Central memory CD8-positive, alpha-beta T cell (primary cell): ENCODE measurements around the gene SNAP29.

ENCODE experiments used
- ATAC-seq: fragments of 150-1000 bp; cut with Tn5 transposase; replicated peaks from 2 replicates; pipeline ENCODE4 v1.10.0; 2022; ENCODE audit warnings: mild to moderate bottlenecking, moderate FRiP score, moderate number of reproducible peaks; ENCODE audit not compliant: poor library complexity, severe bottlenecking; ENCODE audit errors: extremely low read depth
- DNase-seq, 2 donors: peaks; one replicate each; pipeline ENCODE4 v3.0.0; 2021; ENCODE audit warnings: low spot score in 2 of 2
- H3K27ac Mint-ChIP-seq: one replicate; pipeline ENCODE4 v1.8.0; 2022; ENCODE audit warnings: low read depth, mild to moderate bottlenecking, moderate library complexity, mixed read lengths
- H3K27me3 Mint-ChIP-seq: one replicate; pipeline ENCODE4 v1.8.0; 2022; ENCODE audit warnings: mixed read lengths
- H3K36me3 Mint-ChIP-seq: one replicate; pipeline ENCODE4 v1.8.0; 2022; ENCODE audit warnings: mild to moderate bottlenecking, moderate library complexity, mixed read lengths; ENCODE audit not compliant: insufficient read depth
- H3K4me1 Mint-ChIP-seq: one replicate; pipeline ENCODE4 v1.8.0; 2022; ENCODE audit warnings: mixed read lengths
- H3K4me3 Mint-ChIP-seq: one replicate; pipeline ENCODE4 v1.8.0; 2022; ENCODE audit warnings: mild to moderate bottlenecking, moderate library complexity, mixed read lengths
- H3K9me3 Mint-ChIP-seq: one replicate; pipeline ENCODE4 v1.8.0; 2022; ENCODE audit warnings: mixed read lengths

The SNAP29 gene

DNA sequence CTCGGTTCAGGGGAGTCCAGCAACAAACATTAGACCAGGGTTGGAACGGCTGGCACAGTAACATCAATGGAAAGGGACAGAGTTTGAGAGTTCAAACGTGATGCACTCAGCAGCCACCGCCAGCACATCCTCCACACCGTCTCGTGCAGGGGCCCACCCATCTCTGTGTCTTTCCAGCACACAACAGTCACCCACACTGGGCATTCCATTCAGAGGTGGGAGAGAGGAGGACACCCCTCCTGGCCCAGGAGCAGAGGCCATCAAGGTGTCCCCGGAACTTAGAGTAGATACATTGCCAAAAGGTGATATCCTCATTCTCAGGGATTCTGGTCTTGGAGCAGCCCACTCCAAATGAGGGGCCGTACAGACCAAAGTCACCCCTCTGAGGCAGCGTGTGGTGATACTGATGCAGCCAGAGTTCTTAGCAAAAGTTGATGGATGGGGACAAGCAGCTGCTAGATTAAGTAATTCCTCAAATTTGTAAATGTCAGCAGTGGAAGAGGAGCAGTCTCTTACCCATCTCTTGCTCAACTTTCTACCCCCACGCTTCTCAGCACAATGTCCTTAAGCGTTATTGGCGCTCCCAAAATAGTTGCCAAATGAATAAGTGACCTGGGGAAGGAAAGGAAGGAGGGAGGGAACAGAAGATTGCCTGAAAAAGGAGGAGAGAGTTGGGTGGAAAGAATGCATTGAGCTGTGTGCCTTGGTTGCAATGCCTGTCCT is 5.5 kb downstream of the SNAP29 start:
- Mint-ChIP-seq H3K9me3 (no peaks in the 10 kb centered on the region), H3K4me1 (peaks cover 57% of the 10 kb centered on the region), H3K36me3 (peaks cover 8% of the 10 kb centered on the region), H3K4me3 (no peak overlapping the region), H3K27me3 (no peaks in the 10 kb centered on the region), H3K27ac (no peak overlapping the region)
- no peak for ATAC-seq
- DNase-seq, result no peak

DNA sequence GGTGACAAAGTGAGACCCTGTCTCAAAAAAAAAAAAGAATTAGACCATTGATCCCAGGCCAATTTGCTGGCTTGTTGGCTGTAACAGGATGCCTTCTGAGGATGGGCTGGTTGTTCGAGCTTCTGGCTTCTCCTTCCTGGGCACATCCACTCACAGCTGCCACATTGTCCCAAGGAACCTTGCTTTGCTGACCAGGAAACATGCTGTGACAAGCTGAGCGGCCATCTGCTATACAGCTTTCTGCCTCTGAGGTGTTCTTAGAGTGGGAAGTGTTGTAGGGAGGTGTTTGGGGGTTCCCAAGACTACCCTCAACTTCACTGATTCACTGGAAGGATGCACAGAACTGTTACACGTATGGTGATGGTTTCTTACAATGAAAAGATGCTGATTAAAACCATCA is 6.5 kb downstream of the SNAP29 start:
- Mint-ChIP-seq H3K27ac (no peak overlapping the region), H3K9me3 (no peaks in the 10 kb centered on the region), H3K4me1 (peaks cover 50% of the 10 kb centered on the region), H3K36me3 (peaks cover 11% of the 10 kb centered on the region), H3K4me3 (no peak overlapping the region), H3K27me3 (no peaks in the 10 kb centered on the region)
- DNase-seq (no peak), ATAC-seq (no peak)

DNA sequence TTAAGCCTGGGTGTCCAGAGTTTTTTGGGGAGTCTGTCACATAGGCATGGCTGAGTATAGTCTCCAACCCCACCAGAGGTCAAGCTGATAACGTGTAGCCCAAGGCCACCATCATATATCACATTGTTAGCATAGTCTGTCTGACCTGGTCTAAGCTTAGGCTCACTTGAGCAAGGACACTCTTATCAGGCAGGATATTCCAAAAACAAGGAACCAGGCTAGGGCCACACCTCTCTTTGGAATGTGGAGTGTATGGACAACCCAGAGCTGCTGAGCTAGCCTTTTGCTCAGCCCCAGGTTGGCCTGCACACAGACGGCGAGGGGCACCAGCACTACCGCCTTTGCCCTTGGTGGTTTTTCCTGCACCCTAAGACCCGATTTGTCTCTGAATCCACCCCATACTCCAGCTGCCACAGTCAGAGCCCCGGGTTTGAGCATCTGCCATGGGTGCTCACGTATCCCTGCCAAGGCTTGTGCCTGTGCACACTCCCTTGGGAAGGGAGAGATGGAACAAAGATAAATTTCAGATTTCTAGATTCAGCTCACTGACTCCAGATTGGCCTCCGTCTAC is 7.2 kb downstream of the SNAP29 start:
- Mint-ChIP-seq H3K9me3 (no peaks in the 10 kb centered on the region), H3K36me3 (peaks cover 17% of the 10 kb centered on the region), H3K4me1 (peaks cover 46% of the 10 kb centered on the region), H3K27me3 (no peaks in the 10 kb centered on the region), H3K4me3 (no peak overlapping the region), H3K27ac (no peak overlapping the region)
- no peak for ATAC-seq
- no peak for DNase-seq

DNA sequence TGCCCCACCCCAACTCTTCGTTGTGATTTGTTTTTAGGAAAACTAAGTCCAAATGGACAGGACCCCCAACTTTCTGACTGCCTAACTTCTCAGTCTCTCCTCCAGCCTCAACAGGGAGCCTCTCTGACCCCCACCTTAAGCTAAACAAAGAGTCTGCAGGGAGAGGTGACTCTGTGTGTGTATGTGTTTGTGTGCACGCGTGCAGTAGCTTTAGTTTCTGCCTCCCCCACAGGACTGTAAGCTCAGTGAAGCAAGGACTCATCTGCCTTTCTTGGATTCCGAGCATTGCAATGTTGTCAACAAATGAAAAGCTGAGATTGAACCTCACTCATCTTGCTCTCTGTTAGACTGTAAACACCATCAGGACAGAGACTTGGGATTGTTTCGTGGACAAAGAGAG is 7.9 kb downstream of the SNAP29 start:
- Mint-ChIP-seq H3K4me1 (peaks cover 44% of the 10 kb centered on the region), H3K4me3 (no peak overlapping the region), H3K9me3 (no peaks in the 10 kb centered on the region), H3K27ac (no peak overlapping the region), H3K36me3 (peaks cover 20% of the 10 kb centered on the region), H3K27me3 (no peaks in the 10 kb centered on the region)
- DNase-seq, result no peak
- ATAC-seq, result no peak

- no peak overlapping the region for H3K4me3 Mint-ChIP-seq
- DNase-seq (no peak), ATAC-seq (no peak)
- peaks cover 37% of the 10 kb centered on the region for H3K4me1 Mint-ChIP-seq
- H3K27ac Mint-ChIP-seq, result no peak overlapping the region
- H3K36me3 Mint-ChIP-seq, result peaks cover 26% of the 10 kb centered on the region
- H3K9me3 Mint-ChIP-seq, result no peaks in the 10 kb centered on the region
- no peaks in the 10 kb centered on the region for H3K27me3 Mint-ChIP-seq
Observed at GRCh38 chr22:20867179-20868024, 8.6 kb downstream of the SNAP29 start.

DNA sequence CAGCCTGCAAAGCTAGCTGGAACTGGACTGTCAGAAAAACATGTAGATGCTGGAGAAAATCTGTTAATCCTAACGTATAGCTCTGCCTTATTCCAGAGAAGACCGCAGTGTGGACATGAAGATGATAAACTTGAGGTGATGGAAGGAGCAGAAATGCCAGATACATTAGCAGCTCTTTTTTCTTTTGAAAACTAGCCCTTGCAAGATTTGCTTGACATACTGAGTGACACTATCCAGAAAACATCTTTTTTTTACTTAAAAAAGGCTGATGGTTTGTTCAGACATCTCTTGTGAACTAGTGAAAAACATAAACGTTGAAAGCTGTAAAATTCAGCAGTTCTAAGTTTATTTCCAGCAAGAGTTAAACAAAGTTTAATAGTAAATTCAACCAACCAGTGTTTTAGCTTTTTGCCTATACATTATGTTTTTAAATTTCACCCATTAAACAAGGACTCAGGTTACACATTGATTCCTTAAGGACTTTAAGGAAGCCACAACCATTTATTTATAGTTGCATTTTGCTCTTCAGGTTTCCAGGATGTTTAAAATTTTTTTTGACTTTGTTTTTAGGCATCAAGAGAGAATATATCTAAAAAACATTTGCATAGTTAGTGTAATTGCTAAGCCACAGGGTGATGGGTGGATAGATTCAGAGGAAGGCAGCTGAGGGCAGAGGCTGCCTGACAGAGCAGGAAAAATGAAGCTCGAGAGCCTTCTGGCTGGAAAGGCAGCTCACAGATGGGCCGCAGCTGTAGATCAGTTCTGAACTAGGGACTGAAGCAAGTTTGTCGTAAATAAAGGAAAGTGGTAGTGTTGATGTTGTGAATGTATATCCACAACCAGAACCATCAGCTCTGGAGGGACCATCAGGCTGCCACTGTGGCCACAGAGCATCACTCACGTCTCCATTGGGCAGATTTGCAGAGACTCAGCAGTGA is 9.5 kb downstream of the SNAP29 start:
- no peaks in the 10 kb centered on the region for H3K9me3 Mint-ChIP-seq
- H3K27ac Mint-ChIP-seq, result no peak overlapping the region
- peaks cover 29% of the 10 kb centered on the region for H3K4me1 Mint-ChIP-seq
- H3K36me3 Mint-ChIP-seq, result peaks cover 29% of the 10 kb centered on the region
- ATAC-seq, result no peak
- no peaks in the 10 kb centered on the region for H3K27me3 Mint-ChIP-seq
- no peak overlapping the region for H3K4me3 Mint-ChIP-seq
- DNase-seq, result no peak

GRCh38 chr22:20869234-20869633 is 10.4 kb downstream of the SNAP29 start:
- no peaks in the 10 kb centered on the region for H3K27me3 Mint-ChIP-seq
- no peak overlapping the region for H3K27ac Mint-ChIP-seq
- DNase-seq (no peak), ATAC-seq (no peak)
- peaks cover 32% of the 10 kb centered on the region for H3K36me3 Mint-ChIP-seq
- H3K4me1 Mint-ChIP-seq, result peaks cover 21% of the 10 kb centered on the region
- H3K4me3 Mint-ChIP-seq, result no peak overlapping the region
- no peaks in the 10 kb centered on the region for H3K9me3 Mint-ChIP-seq

DNA sequence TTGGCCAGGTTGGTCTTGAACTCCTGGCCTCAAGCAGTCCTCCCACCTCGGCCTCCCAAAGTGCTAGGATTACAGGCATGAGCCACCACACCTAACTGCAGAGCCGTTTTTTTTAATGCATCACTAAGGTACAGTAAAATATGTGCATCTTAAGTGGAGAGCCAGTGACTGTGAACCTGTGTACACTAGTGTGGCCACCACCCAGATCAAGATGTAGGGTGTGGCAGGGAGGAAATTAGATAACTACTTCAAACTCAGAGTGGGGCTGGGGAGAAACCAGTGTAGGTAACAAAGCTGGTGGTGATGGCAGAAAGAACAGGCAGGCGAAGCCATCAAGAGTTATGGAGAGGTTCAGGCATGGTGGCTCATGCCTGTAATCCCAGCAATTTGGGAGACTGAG is 14.4 kb downstream of the SNAP29 start:
- ATAC-seq, result no peak
- Mint-ChIP-seq H3K4me1 (peaks cover 5% of the 10 kb centered on the region), H3K4me3 (no peak overlapping the region), H3K9me3 (no peaks in the 10 kb centered on the region), H3K36me3 (peaks cover 42% of the 10 kb centered on the region), H3K27ac (no peak overlapping the region), H3K27me3 (no peaks in the 10 kb centered on the region)
- DNase-seq, result no peak

- Mint-ChIP-seq H3K4me3 (no peak overlapping the region), H3K4me1 (peaks cover 6% of the 10 kb centered on the region), H3K9me3 (no peaks in the 10 kb centered on the region), H3K27ac (no peak overlapping the region), H3K36me3 (peaks cover 43% of the 10 kb centered on the region), H3K27me3 (no peaks in the 10 kb centered on the region)
- ATAC-seq, result no peak
- no peak for DNase-seq
Observed at GRCh38 chr22:20875296-20875695, 16.5 kb downstream of the SNAP29 start.

DNA sequence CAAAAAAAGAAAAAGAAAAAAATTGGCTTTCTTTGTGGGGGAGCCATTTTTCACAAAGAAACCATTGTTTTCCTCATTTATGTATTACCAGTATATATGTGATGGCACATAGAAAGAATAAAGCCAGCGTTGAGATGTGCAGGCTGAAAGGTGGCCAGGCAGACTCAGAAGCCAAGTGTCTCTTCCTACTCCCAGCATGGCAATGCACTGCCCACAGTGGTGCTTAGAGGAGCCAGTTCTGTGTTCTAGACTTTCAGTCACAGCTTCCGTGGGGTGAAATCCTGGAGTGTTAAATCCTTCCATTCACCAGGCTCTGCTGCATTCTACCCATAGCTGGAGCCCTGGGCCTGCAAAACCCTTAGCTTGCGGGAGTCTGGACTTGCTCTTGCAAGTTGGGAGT is 18.9 kb downstream of the SNAP29 start:
- peaks cover 37% of the 10 kb centered on the region for H3K36me3 Mint-ChIP-seq

DNA sequence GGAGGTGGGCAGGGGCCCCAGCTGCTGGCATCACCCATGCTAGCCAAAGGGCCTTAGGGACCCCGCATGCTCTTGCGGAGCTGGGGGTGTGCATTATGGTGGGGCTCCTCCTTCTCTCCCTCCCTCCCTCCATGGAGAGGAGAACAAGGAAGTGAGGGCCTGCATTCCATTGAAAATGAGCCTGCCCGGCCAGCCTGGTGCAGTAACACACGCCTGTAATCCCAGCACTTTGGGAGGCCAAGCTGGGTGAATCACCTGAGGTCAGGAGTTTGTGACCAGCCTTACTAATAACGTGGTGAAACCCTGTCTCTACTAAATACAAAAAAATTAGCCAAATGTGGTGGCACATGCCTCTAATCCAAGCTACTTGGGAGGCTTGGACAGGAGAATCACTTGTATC is 22.4 kb downstream of the SNAP29 start:
- peaks cover 6% of the 10 kb centered on the region for H3K4me1 Mint-ChIP-seq
- H3K4me3 Mint-ChIP-seq, result no peak overlapping the region
- ATAC-seq (no peak), DNase-seq (no peak)
- H3K27ac Mint-ChIP-seq, result no peak overlapping the region
- H3K27me3 Mint-ChIP-seq, result no peaks in the 10 kb centered on the region
- H3K9me3 Mint-ChIP-seq, result no peaks in the 10 kb centered on the region
- H3K36me3 Mint-ChIP-seq, result peaks cover 42% of the 10 kb centered on the region

More for the DNA sequence above, 18.9 kb downstream of the SNAP29 start:
- DNase-seq (no peak), ATAC-seq (no peak)
- Mint-ChIP-seq H3K4me3 (no peak overlapping the region), H3K4me1 (peaks cover 6% of the 10 kb centered on the region), H3K27me3 (no peaks in the 10 kb centered on the region), H3K9me3 (no peaks in the 10 kb centered on the region), H3K27ac (no peak overlapping the region)
